Spleen (tissue), 11 donors: ENCODE measurements around the gene FRMD4A. TPM values are rescaled to one million over a fixed set of nuclear protein-coding genes. Genes with fewer than 3 reads are reported as not detected.
A peak's percentile ranks its signal among the peaks of the same experiment; 100 is the strongest.

ENCODE experiments used
- DNase-seq: peaks from one replicate; pipeline ENCODE4 v3.0.0-alpha.2; 2020
- H3K27ac ChIP-seq, 8 donors: fragments of 200-600 bp; sonication (generic) in 7 of 8; 1 replicate in 4 of 8; 2 replicates in 4 of 8; pipeline versions ENCODE4 v1.5.0 to v1.8.0; 2016 to 2021; ENCODE audit warnings: inconsistent platforms in 4 of 8, mild to moderate bottlenecking in 4 of 8, moderate library complexity in 1 of 8
- H3K27me3 ChIP-seq, 7 donors: fragments of 200-600 bp; sonication (generic) in 6 of 7; replicated peaks in 1 of 7; 1 replicate in 4 of 7; 2 replicates in 3 of 7; pipeline versions ENCODE4 v1.5.0 to v1.8.0; 2016 to 2021; ENCODE audit warnings: inconsistent platforms in 3 of 7, mild to moderate bottlenecking in 1 of 7
- H3K36me3 ChIP-seq, 6 donors: fragments of 200-600 bp; sonication (generic) in 5 of 6; 1 replicate in 4 of 6; 2 replicates in 2 of 6; pipeline versions ENCODE4 v1.5.0 to v1.8.0; 2016 to 2021; ENCODE audit warnings: inconsistent platforms in 2 of 6
- H3K4me1 ChIP-seq, 6 donors: fragments of 200-600 bp; sonication (generic) in 5 of 6; 1 replicate in 3 of 6; 2 replicates in 3 of 6; pipeline versions ENCODE4 v1.5.0 to v1.8.0; 2016 to 2021; ENCODE audit warnings: inconsistent platforms in 3 of 6
- H3K4me3 ChIP-seq, 8 donors: fragments of 200-600 bp; sonication (generic) in 7 of 8; 1 replicate in 4 of 8; 2 replicates in 4 of 8; pipeline versions ENCODE4 v1.5.0 to v1.8.0; 2016 to 2021; ENCODE audit warnings: inconsistent platforms in 4 of 8, mild to moderate bottlenecking in 4 of 8, moderate library complexity in 2 of 8
- H3K9me3 ChIP-seq, 8 donors: fragments of 200-600 bp; sonication (generic) in 7 of 8; 1 replicate in 4 of 8; 2 replicates in 4 of 8; pipeline versions ENCODE4 v1.5.0 to v1.8.0; 2016 to 2021; ENCODE audit warnings: inconsistent platforms in 4 of 8
- CTCF ChIP-seq, 11 experiments: fragments of 200-600 bp in 7 of 11; fragments of 450-650 bp in 4 of 11; sonication (generic) in 4 of 11; IDR thresholded peaks in 8 of 11; conservative IDR thresholded peaks in 3 of 11; 1 replicate in 7 of 11; 2 replicates in 4 of 11; pipeline versions ENCODE4 v1.4.0 to v1.8.0; 2016 to 2021; ENCODE audit warnings: antibody characterized with exemption in 11 of 11, inconsistent platforms in 4 of 11, mild to moderate bottlenecking in 1 of 11
- POLR2A ChIP-seq, 3 donors: fragments of 450-650 bp; IDR thresholded peaks; one replicate each; pipeline ENCODE4 v1.5.1; 2017; ENCODE audit warnings: antibody characterized with exemption in 3 of 3, mild to moderate bottlenecking in 1 of 3
- POLR2AphosphoS5 ChIP-seq, 3 donors: sonication (generic); formaldehyde crosslinking; IDR thresholded peaks; one replicate each; pipeline ENCODE4 v1.5.1; 2017; ENCODE audit warnings: antibody characterized with exemption in 3 of 3
- WGBS, 5 donors: extraction: QIAGEN DNeasy Blood & Tissue Kit in 3 of 5; methylation state at CpG; one replicate each; pipeline versions ENCODE4 v1.1.5 to v1.1.7; 2013 to 2018; 5-methylcytosine and 5-hydroxymethylcytosine counted together
- intact Hi-C: fragments of 100-400 bp; cut with DNase I; formaldehyde crosslinking; loops from one replicate; pipeline ENCODE4 v1.15.0; 2023; ENCODE audit warnings: low total_unique reads
- polyA plus RNA-seq, 3 donors: library from polyadenylated mRNA; stranded (reverse); fragments of 200-250 nt; gene quantifications; one replicate each; pipeline ENCODE4 v1.2.1, GENCODE V29; 2013
- total RNA-seq, 7 donors: library from RNA; depleted of rRNA in 3 of 7; stranded (reverse); fragments of >200 nt in 3 of 7; fragmentation: NEBNext Ultra II Directional in 4 of 7; extraction: Animal tissue kit (Norgen Biotek cat#: 25700) in 4 of 7; gene quantifications; one replicate each; pipeline versions ENCODE4 v1.1.0 to v1.2.1, GENCODE V29; 2016 to 2021
- donor health status: healthy with polysubstance abuse.
- donor health status: DM: no; HTN: no; CAD: no; lungs with moderate emphysema.
- donor health status: DM: no; HTN: no; CAD: no.
- donor health status: Bipolar disorder and iron deficiency.
- donor health status: healthy.
- donor health status: DM: no; HTN: no; CAD: no.
- donor health status: DM: yes; HTN: yes; CAD: no.

FRMD4A gene
- total and polyA plus RNA-seq, 10 donors: 9.2 to 141 (median 80.5) TPM

- no peak for TF ChIP-seq CTCF (IDR thresholded peaks at IDR 0.05 in 8 of 11, conservative IDR thresholded peaks at IDR 0.05 in 3 of 11)
- peak in 1 of 3 donors; percentile 42 for TF ChIP-seq POLR2AphosphoS5 (IDR thresholded peaks at IDR 0.05)
- no peak for TF ChIP-seq POLR2A (IDR thresholded peaks at IDR 0.05)
- intact Hi-C loops: no loop called here
Measured at GRCh38 chr10:13634207-13634606, 696.5 kb downstream of the FRMD4A start.

GRCh38 chr10:13633689-13634088 lies 697.0 kb downstream of the FRMD4A start:
- intact Hi-C loops: no loop called here
- peaks cover 0 to 85% (median 24%) of the 10 kb centered on the region in 6 donors for H3K36me3 ChIP-seq
- 87 to 89% (median 87%) methylated on average over 7 of the region's 7 CpGs for WGBS, 5 donors
- H3K4me3 ChIP-seq: no peak overlapping the region
- H3K4me1 ChIP-seq: peaks cover 0 to 9% (median 0%) of the 10 kb centered on the region in 6 donors
- H3K27ac ChIP-seq: peak overlapping the region in 6 of 8 donors; percentile 29 to 76 (median 62)
- H3K9me3 ChIP-seq: no peaks in the 10 kb centered on the region
- TF ChIP-seq POLR2AphosphoS5 (IDR thresholded peaks at IDR 0.05) (no peak), CTCF (IDR thresholded peaks at IDR 0.05 in 8 of 11, conservative IDR thresholded peaks at IDR 0.05 in 3 of 11) (no peak)
- DNase-seq: no peak
- no peaks in the 10 kb centered on the region for H3K27me3 ChIP-seq

More at GRCh38 chr10:13634207-13634606, 696.5 kb downstream of the FRMD4A start:
- H3K27me3 ChIP-seq: no peaks in the 10 kb centered on the region
- no peak for DNase-seq
- H3K4me3 ChIP-seq: no peak overlapping the region
- H3K4me1 ChIP-seq: peaks cover 0 to 9% (median 0%) of the 10 kb centered on the region in 6 donors
- H3K9me3 ChIP-seq: no peaks in the 10 kb centered on the region
- H3K27ac ChIP-seq: peak overlapping the region in 6 of 8 donors; percentile 29 to 76 (median 62)
- WGBS, 5 donors: 76 to 91% (median 76%) methylated on average over 6 of the region's 6 CpGs
- H3K36me3 ChIP-seq: peaks cover 0 to 89% (median 27%) of the 10 kb centered on the region in 6 donors

GRCh38 chr10:13632884-13633440 lies 697.8 kb downstream of the FRMD4A start:
- WGBS, 5 donors: 82 to 95% (median 91%) methylated on average over 5 of the region's 5 CpGs
- TF ChIP-seq POLR2AphosphoS5 (IDR thresholded peaks at IDR 0.05): no peak
- no peak for TF ChIP-seq POLR2A (IDR thresholded peaks at IDR 0.05)
- TF ChIP-seq CTCF (IDR thresholded peaks at IDR 0.05 in 8 of 11, conservative IDR thresholded peaks at IDR 0.05 in 3 of 11): no peak

GRCh38 chr10:13632440-13632839 lies 698.3 kb downstream of the FRMD4A start:
- no peak overlapping the region for H3K4me3 ChIP-seq
- H3K27me3 ChIP-seq: no peaks in the 10 kb centered on the region
- DNase-seq: no peak
- 63 to 70% (median 63%) methylated on average over 3 of the region's 3 CpGs for WGBS, 5 donors
- peak overlapping the region in 6 of 8 donors; percentile 16 to 76 (median 62) for H3K27ac ChIP-seq
- peaks cover 0 to 83% (median 17%) of the 10 kb centered on the region in 6 donors for H3K36me3 ChIP-seq
- H3K9me3 ChIP-seq: no peaks in the 10 kb centered on the region
- H3K4me1 ChIP-seq: peaks cover 0 to 9% (median 0%) of the 10 kb centered on the region in 6 donors
- TF ChIP-seq POLR2A (IDR thresholded peaks at IDR 0.05): no peak
- TF ChIP-seq POLR2AphosphoS5 (IDR thresholded peaks at IDR 0.05): no peak
- no peak for TF ChIP-seq CTCF (IDR thresholded peaks at IDR 0.05 in 8 of 11, conservative IDR thresholded peaks at IDR 0.05 in 3 of 11)
- intact Hi-C loops: no loop called here

More at GRCh38 chr10:13632884-13633440, 697.8 kb downstream of the FRMD4A start:
- peaks cover 0 to 81% (median 18%) of the 10 kb centered on the region in 6 donors for H3K36me3 ChIP-seq
- no peak overlapping the region for H3K4me3 ChIP-seq
- no peaks in the 10 kb centered on the region for H3K27me3 ChIP-seq
- H3K9me3 ChIP-seq: no peaks in the 10 kb centered on the region
- intact Hi-C loops: no loop called here
- peak overlapping the region in 6 of 8 donors; percentile 16 to 76 (median 62) for H3K27ac ChIP-seq
- no peak for DNase-seq
- H3K4me1 ChIP-seq: peaks cover 0 to 9% (median 0%) of the 10 kb centered on the region in 6 donors
